CD4-positive, alpha-beta T cell (primary cell): Measurements from ENCODE around the gene GJB3. TPM values are rescaled to one million over a fixed set of nuclear protein-coding genes. Genes with fewer than 3 reads are reported as not detected.

Source experiments
- ATAC-seq: fragments of 200-7000 bp; cut with Tn5 transposase; one replicate; pipeline ENCODE4 v1.10.0; 2022; ENCODE audit warnings: mild to moderate bottlenecking; ENCODE audit not compliant: poor library complexity
- CTCF ChIA-PET: fragments of 350-600 bp; sonication (Branson Sonifier 250); formaldehyde crosslinking; loops from one replicate; lab custom pipeline; 2021; ENCODE audit warnings: antibody characterized with exemption, inconsistent platforms; lab: Charles Lee
- POLR2A ChIA-PET: fragments of 350-600 bp; sonication (Branson Sonifier 250); formaldehyde crosslinking; loops from one replicate; lab custom pipeline; 2021; ENCODE audit warnings: antibody characterized with exemption, inconsistent platforms; lab: Charles Lee
- DNase-seq, 14 experiments: peaks; one replicate each; pipeline ENCODE4 v3.0.0-alpha.2; 2013 to 2020; ENCODE audit warnings: mixed read lengths in 2 of 14
- H3K27ac ChIP-seq, 2 donors: one replicate each; pipeline versions ENCODE4 v1.5.1 to v1.7.0; 2013; ENCODE audit warnings: low read length in 2 of 2, low read depth in 1 of 2, mild to moderate bottlenecking in 1 of 2
- H3K27me3 ChIP-seq, 2 experiments: 1 replicate in 1 of 2; 2 replicates in 1 of 2; pipeline versions ENCODE4 v1.6.1 to v1.7.0; 2013; ENCODE audit warnings: low read length in 2 of 2, control low read depth in 1 of 2, mild to moderate bottlenecking in 1 of 2, moderate library complexity in 1 of 2; ENCODE audit not compliant: insufficient read depth in 2 of 2, control insufficient read depth in 1 of 2
- H3K36me3 ChIP-seq: one replicate; pipeline ENCODE4 v1.6.1; 2013; ENCODE audit warnings: low read length, control low read depth; ENCODE audit not compliant: insufficient read depth
- H3K4me1 ChIP-seq: one replicate; pipeline ENCODE4 v1.6.1; 2013; ENCODE audit warnings: low read length, control low read depth; ENCODE audit not compliant: insufficient read depth
- H3K4me3 ChIP-seq: one replicate; pipeline ENCODE4 v1.5.1; 2013; ENCODE audit warnings: mild to moderate bottlenecking, low read length, moderate library complexity
- H3K9me3 ChIP-seq, 2 experiments: 1 replicate in 1 of 2; 2 replicates in 1 of 2; pipeline versions ENCODE4 v1.6.1 to v1.7.0; 2013; ENCODE audit warnings: low read length in 2 of 2, mild to moderate bottlenecking in 2 of 2, control low read depth in 1 of 2, moderate library complexity in 1 of 2; ENCODE audit not compliant: control insufficient read depth in 1 of 2, insufficient read depth in 1 of 2
- H3K27ac Mint-ChIP-seq: one replicate; pipeline ENCODE4 v1.8.0; 2020; ENCODE audit warnings: mixed read lengths
- H3K27me3 Mint-ChIP-seq: one replicate; pipeline ENCODE4 v1.8.0; 2021; ENCODE audit warnings: mixed read lengths
- H3K36me3 Mint-ChIP-seq: one replicate; pipeline ENCODE4 v1.8.0; 2021; ENCODE audit warnings: low read depth, mixed read lengths
- H3K4me1 Mint-ChIP-seq: one replicate; pipeline ENCODE4 v1.8.0; 2021; ENCODE audit warnings: low read depth, mixed read lengths
- H3K4me3 Mint-ChIP-seq: one replicate; pipeline ENCODE4 v1.8.0; 2020; ENCODE audit warnings: mild to moderate bottlenecking, mixed read lengths
- H3K9me3 Mint-ChIP-seq: one replicate; pipeline ENCODE4 v1.8.0; 2020; ENCODE audit warnings: mixed read lengths
- intact Hi-C, 2 experiments: fragments of 100-400 bp; cut with DNase I in 1 of 2; cut with micrococcal nuclease in 1 of 2; formaldehyde crosslinking; loops; one replicate each; pipeline versions ENCODE4 v1.15.1 to v1.9.0; 2023 to 2025; cut with DNase I, micrococcal nuclease
- total RNA-seq, 174 experiments: library from RNA in 2 of 174; stranded (reverse) in 2 of 174; gene quantifications; one replicate each; pipeline ENCODE4 v1.2.3 and lab custom pipeline; 2021 to 2026
- TF ChIP-seq, protein P1 (sequence below): fragments of 200-600 bp; IDR thresholded peaks from one replicate; pipeline ENCODE4 v1.8.0; 2022; ENCODE audit warnings: antibody characterized with exemption, mild to moderate bottlenecking

The GJB3 gene
- total RNA-seq, 2 experiments from 2014 or later = not detected

DNA sequence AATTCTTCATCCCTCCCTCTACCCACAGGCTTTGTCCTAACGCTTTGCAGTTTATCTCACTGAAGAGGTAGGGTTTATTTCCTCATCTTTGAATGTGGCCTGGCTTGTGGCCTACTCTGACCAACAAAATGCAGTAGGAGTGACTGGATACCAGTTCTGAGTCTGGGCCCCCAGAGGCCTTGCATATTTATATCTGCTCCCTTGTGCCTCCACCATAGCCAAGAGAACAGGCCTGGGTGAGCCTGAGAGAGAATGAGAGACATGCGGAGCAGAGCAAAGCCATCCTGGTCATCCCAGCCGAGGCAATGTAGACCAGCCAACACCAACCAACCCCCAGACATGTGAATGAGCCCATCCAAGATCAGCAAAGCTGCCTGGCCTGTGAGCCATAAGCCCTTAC lies 48.2 kb downstream of the GJB3 start:
- DNase-seq (no peak), ATAC-seq (no peak)
- no peak overlapping the region for H3K4me3 Mint-ChIP-seq
- H3K36me3 Mint-ChIP-seq = no peaks in the 10 kb centered on the region
- H3K4me1 Mint-ChIP-seq = no peaks in the 10 kb centered on the region
- Histone ChIP-seq H3K27ac (no peak overlapping the region), H3K4me1 (no peaks in the 10 kb centered on the region), H3K9me3 (peaks cover 0 to 4% of the 10 kb centered on the region in 2 experiments), H3K27me3 (no peaks in the 10 kb centered on the region), H3K36me3 (no peaks in the 10 kb centered on the region), H3K4me3 (no peak overlapping the region)
- H3K27me3 Mint-ChIP-seq = no peaks in the 10 kb centered on the region
- POLR2A ChIA-PET = no interaction called here
- no peaks in the 10 kb centered on the region for H3K9me3 Mint-ChIP-seq
- H3K27ac Mint-ChIP-seq = no peak overlapping the region
- CTCF ChIA-PET = no interaction called here
- intact Hi-C loops = no loop called here
- TF ChIP-seq, protein P1, sequence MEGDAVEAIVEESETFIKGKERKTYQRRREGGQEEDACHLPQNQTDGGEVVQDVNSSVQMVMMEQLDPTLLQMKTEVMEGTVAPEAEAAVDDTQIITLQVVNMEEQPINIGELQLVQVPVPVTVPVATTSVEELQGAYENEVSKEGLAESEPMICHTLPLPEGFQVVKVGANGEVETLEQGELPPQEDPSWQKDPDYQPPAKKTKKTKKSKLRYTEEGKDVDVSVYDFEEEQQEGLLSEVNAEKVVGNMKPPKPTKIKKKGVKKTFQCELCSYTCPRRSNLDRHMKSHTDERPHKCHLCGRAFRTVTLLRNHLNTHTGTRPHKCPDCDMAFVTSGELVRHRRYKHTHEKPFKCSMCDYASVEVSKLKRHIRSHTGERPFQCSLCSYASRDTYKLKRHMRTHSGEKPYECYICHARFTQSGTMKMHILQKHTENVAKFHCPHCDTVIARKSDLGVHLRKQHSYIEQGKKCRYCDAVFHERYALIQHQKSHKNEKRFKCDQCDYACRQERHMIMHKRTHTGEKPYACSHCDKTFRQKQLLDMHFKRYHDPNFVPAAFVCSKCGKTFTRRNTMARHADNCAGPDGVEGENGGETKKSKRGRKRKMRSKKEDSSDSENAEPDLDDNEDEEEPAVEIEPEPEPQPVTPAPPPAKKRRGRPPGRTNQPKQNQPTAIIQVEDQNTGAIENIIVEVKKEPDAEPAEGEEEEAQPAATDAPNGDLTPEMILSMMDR = no peak

DNA sequence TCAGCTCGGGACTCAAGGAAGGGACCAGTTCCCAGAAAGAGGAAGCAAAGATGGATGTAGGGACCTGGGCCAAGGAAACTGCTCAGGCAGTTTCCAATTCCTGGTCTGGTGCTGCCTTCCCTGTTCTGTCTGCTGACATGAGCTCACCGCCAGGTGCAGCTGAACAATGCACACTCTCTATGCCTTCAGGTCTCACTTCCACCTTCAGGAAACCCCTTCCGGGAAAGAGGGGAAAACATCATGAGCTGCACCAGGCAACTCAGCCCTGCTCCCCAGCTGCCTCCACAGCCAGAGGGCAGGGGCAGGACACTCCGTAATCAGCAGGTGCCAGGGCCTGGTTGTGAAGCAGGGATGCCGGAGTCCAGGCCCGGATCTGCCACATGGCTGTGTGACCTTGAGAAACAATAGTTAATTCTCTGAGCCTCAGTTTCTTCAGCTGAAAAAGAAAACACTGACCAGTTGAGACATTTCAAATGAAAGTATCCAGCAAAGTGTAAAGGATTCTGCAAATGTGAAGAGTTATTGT lies 50.8 kb downstream of the GJB3 start:
- intact Hi-C loops = no loop called here
- TF ChIP-seq, protein P1 = no peak
- H3K4me1 Mint-ChIP-seq = no peaks in the 10 kb centered on the region
- ChIA-PET CTCF (no interaction called here), POLR2A (no interaction called here)
- no peaks in the 10 kb centered on the region for H3K27me3 ChIP-seq
- H3K9me3 Mint-ChIP-seq = no peaks in the 10 kb centered on the region
- H3K27ac Mint-ChIP-seq = no peak overlapping the region
- ATAC-seq (no peak), DNase-seq (no peak)
- H3K36me3 ChIP-seq = no peaks in the 10 kb centered on the region
- H3K27me3 Mint-ChIP-seq = no peaks in the 10 kb centered on the region
- no peaks in the 10 kb centered on the region for H3K36me3 Mint-ChIP-seq
- H3K4me1 ChIP-seq = no peaks in the 10 kb centered on the region
- H3K9me3 ChIP-seq = no peaks in the 10 kb centered on the region
- no peak overlapping the region for H3K4me3 Mint-ChIP-seq
- H3K4me3 ChIP-seq = no peak overlapping the region
- H3K27ac ChIP-seq = no peak overlapping the region

DNA sequence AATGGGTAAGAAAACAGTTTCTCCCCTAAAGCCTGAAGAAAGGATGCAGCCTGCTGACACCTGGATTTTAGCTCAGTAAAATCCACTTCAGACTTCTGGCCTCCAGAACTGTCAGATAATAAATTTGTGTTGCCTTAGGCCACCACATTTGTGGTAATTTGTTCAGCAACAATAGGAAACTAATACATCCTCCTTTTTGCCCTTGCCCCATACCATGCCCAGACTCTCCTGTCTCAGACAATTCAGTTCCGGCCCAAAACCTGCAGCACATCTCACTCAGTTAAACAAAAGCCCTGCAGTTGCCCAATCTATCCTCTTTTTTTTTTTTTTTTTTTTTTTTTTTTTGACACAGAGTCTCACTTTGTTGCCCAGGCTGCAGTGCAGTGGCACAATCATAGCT lies 52.7 kb downstream of the GJB3 start:
- H3K27me3 ChIP-seq = no peaks in the 10 kb centered on the region
- DNase-seq (no peak), ATAC-seq (no peak)
- no peak overlapping the region for H3K27ac ChIP-seq
- H3K4me3 ChIP-seq = no peak overlapping the region
- intact Hi-C loops = no loop called here
- Mint-ChIP-seq H3K4me1 (no peaks in the 10 kb centered on the region), H3K27me3 (no peaks in the 10 kb centered on the region), H3K4me3 (no peak overlapping the region), H3K27ac (no peak overlapping the region), H3K36me3 (no peaks in the 10 kb centered on the region), H3K9me3 (no peaks in the 10 kb centered on the region)
- TF ChIP-seq, protein P1 = no peak
- POLR2A ChIA-PET = no interaction called here
- no peaks in the 10 kb centered on the region for H3K9me3 ChIP-seq
- no peaks in the 10 kb centered on the region for H3K4me1 ChIP-seq
- CTCF ChIA-PET = interaction anchor here (1.2 kb wide), 1 partner anchor 19 kb away, joined by 3 read pairs; no protein-coding TSS in a partner anchor
- no peaks in the 10 kb centered on the region for H3K36me3 ChIP-seq

Other genes starting within 250 kb of the GJB3 start
- gene GJB5, start 26.2 kb upstream of the GJB3 start, total RNA-seq = not detected
- gene GJB4, start 21.5 kb upstream of the GJB3 start, total RNA-seq = not detected
- not detected for gene GJA4, start 11.8 kb downstream of the GJB3 start, total RNA-seq
- gene SMIM12, start 78.5 kb downstream of the GJB3 start, total RNA-seq = 10 to 100 TPM; 43.0 to 44.6 TPM
- gene DLGAP3, start 148.4 kb downstream of the GJB3 start, total RNA-seq = under 1 TPM; 0.34 to 0.44 TPM
- 1 to 10 TPM in 1 of 2 experiments, under 1 TPM in 1; 0.85 to 2.3 TPM for gene TMEM35B, start 204.1 kb downstream of the GJB3 start, total RNA-seq